Rectal smooth muscle tissue (tissue), 1 donor: Measurements from ENCODE around the gene FOXRED2.
A peak's percentile ranks its signal among the peaks of the same experiment; 100 is the strongest.
"Not testable (repeated sequence)": the region's sequence is repeated elsewhere in the genome, so short reads cannot be mapped to it uniquely, and the experiment has no call there.

ENCODE experiments used
- H3K27ac ChIP-seq: one replicate; pipeline ENCODE4 v1.7.0; 2013; ENCODE audit warnings: low read depth, low read length, inconsistent platforms
- H3K27me3 ChIP-seq: one replicate; pipeline ENCODE4 v1.7.0; 2013; ENCODE audit warnings: low read length; ENCODE audit not compliant: control insufficient read depth, insufficient read depth
- H3K36me3 ChIP-seq: one replicate; pipeline ENCODE4 v1.7.0; 2013; ENCODE audit warnings: low read length; ENCODE audit not compliant: control insufficient read depth, insufficient read depth
- H3K4me1 ChIP-seq: one replicate; pipeline ENCODE4 v1.7.0; 2013; ENCODE audit warnings: low read length; ENCODE audit not compliant: control insufficient read depth, insufficient read depth
- H3K4me3 ChIP-seq: one replicate; pipeline ENCODE4 v1.7.0; 2013; ENCODE audit warnings: low read length
- H3K9ac ChIP-seq: one replicate; pipeline ENCODE4 v1.7.0; 2013; ENCODE audit warnings: low read length

FOXRED2 gene

DNA sequence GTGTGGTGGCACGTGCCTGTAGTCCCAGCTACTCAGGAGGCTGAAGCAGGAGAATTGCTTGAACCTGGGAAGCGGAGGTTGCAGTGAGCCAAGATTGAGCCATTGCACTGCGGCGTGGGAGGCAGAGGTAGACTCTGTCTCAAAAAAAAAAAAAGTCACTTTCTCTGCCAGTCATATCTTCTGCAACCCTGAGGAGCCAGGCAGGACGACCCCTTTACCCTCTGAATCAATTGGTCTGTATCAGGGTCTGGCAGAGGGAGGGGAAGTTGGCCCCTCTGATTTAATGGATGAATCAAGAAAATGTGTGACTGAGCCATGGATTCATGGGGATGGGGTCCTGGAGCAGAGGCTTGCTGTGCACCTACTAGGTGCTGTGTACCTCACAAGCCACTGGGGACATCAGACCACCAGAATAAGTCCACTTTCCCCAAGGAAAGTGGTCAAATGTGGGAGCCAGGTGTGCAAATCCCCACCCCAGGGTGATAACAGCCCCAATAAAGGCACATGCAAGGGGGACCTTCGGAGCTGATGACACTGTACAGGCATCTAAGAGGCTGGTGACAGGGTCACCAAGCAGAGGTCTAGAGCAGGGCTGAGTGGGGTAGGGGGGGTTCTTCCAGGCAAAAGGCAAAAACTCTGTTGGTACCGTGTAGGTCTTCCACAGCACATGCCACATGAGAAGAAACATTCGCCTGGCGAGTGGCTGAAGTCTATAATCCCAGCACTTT is 54.4 kb downstream of the FOXRED2 start:
- no peaks in the 10 kb centered on the region for H3K36me3 ChIP-seq
- H3K4me1 ChIP-seq, result peaks cover 17% of the 10 kb centered on the region
- H3K4me3 ChIP-seq, result no peak overlapping the region
- H3K27ac ChIP-seq, result peak overlapping the region; percentile 71
- H3K9ac ChIP-seq, result no peak overlapping the region
- no peaks in the 10 kb centered on the region for H3K27me3 ChIP-seq

GRCh38 chr22:36450923-36451322 is 55.9 kb downstream of the FOXRED2 start:
- H3K27ac ChIP-seq, H3K9ac ChIP-seq, H3K36me3 ChIP-seq, H3K27me3 ChIP-seq, H3K4me3 ChIP-seq: not testable (repeated sequence)
- peaks cover 16% of the 10 kb centered on the region for H3K4me1 ChIP-seq

DNA sequence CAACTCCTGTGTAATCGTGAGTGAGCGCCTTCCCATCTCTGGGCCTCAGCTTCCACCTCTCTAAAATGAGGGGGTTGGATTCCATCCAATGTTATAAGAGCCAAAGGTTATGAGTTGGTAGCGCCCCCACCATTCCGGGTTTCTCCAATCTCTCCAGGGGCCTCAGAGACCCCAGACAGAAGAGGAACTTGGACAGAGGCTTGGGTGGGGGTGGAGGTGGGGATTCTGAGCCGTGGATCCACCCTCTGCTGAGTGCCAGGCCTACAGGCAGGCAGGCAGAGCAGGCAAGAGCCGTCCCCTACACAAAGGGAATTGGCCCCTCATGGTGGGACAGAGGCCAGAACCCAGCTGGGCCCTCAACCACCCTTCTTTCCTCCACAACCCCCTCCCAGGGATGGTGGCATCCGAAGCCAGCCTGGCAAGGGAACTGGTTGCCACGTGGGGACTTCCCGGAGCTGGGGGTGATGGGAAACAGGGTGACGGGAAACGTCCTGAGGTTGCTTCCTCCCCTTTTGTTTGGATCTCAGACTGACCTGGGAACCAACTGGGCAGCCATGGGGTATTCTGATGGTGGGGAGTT is 57.2 kb downstream of the FOXRED2 start:
- Histone ChIP-seq H3K4me3 (no peak overlapping the region), H3K27me3 (no peaks in the 10 kb centered on the region), H3K27ac (peak overlapping the region; percentile 16), H3K4me1 (peaks cover 9% of the 10 kb centered on the region), H3K9ac (peak overlapping the region; percentile 7), H3K36me3 (no peaks in the 10 kb centered on the region)

- Histone ChIP-seq H3K27ac (no peak overlapping the region), H3K9ac (no peak overlapping the region), H3K36me3 (no peaks in the 10 kb centered on the region), H3K27me3 (no peaks in the 10 kb centered on the region), H3K4me1 (peaks cover 9% of the 10 kb centered on the region), H3K4me3 (no peak overlapping the region)
Observed at GRCh38 chr22:36447632-36448031, 59.2 kb downstream of the FOXRED2 start.

GRCh38 chr22:36445158-36445668 is 61.6 kb downstream of the FOXRED2 start:
- H3K27ac ChIP-seq, result peak overlapping the region; percentile 70
- no peak overlapping the region for H3K9ac ChIP-seq
- H3K27me3 ChIP-seq, result no peaks in the 10 kb centered on the region
- H3K4me3 ChIP-seq, result no peak overlapping the region
- peaks cover 4% of the 10 kb centered on the region for H3K4me1 ChIP-seq
- no peaks in the 10 kb centered on the region for H3K36me3 ChIP-seq

- no peak overlapping the region for H3K27ac ChIP-seq
- H3K4me3 ChIP-seq, result no peak overlapping the region
- no peaks in the 10 kb centered on the region for H3K36me3 ChIP-seq
- H3K4me1 ChIP-seq, result no peaks in the 10 kb centered on the region
- H3K27me3 ChIP-seq, result no peaks in the 10 kb centered on the region
- no peak overlapping the region for H3K9ac ChIP-seq
Observed at GRCh38 chr22:36443198-36443770, 63.6 kb downstream of the FOXRED2 start.

DNA sequence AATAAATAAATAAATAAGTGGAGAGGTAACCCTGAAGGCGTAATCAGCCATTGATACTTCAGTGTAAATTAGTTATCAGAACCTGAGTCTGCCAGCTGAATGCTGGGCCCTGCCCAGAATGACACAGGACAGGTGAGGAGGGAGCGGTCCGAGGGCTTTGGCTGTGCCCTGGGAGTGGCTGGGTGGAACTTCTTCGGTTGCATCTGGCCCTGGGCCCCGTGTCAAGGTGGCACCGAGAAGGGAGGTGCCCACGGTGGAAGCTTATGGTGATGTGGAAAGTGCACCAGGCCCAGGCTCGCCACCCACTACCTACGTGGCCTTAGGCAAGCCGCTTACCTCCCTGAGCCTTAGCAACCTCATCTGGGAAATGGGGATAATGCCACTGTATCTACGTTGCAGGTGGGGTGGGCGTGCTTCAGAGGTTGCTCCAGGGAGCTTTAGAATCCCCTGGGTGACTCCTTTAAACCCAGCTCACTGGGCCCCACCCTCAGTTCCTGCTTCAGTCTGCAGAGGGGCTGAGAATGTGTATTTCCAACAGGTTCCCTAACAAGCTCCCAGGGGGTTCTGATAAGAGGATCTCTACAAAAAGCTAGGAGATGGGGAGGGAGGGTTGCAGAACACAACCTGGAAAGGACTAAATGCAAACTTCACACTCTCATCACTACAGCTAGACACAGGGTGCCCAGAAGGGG is 64.2 kb downstream of the FOXRED2 start:
- Histone ChIP-seq H3K27ac (no peak overlapping the region), H3K9ac (no peak overlapping the region), H3K36me3 (no peaks in the 10 kb centered on the region), H3K4me1 (no peaks in the 10 kb centered on the region), H3K27me3 (no peaks in the 10 kb centered on the region), H3K4me3 (no peak overlapping the region)

GRCh38 chr22:36440429-36441002 is 66.3 kb downstream of the FOXRED2 start:
- Histone ChIP-seq H3K36me3 (no peaks in the 10 kb centered on the region), H3K4me3 (no peak overlapping the region), H3K27ac (no peak overlapping the region), H3K4me1 (no peaks in the 10 kb centered on the region), H3K27me3 (no peaks in the 10 kb centered on the region), H3K9ac (no peak overlapping the region)

GRCh38 chr22:36439481-36440271 is 67.2 kb downstream of the FOXRED2 start:
- Histone ChIP-seq H3K4me1 (no peaks in the 10 kb centered on the region), H3K36me3 (no peaks in the 10 kb centered on the region), H3K27me3 (no peaks in the 10 kb centered on the region), H3K4me3 (no peak overlapping the region), H3K27ac (no peak overlapping the region), H3K9ac (no peak overlapping the region)
